AG10803 (cell line): Measurements from ENCODE around the gene MAPK10.
"Not testable (repeated sequence)": the region's sequence is repeated elsewhere in the genome, so short reads cannot be mapped to it uniquely, and the experiment has no call there.

Experiments used
- DNase-seq: peaks from one replicate; pipeline ENCODE4 v3.0.0; 2010; ENCODE audit warnings: low read depth
- H3K4me3 ChIP-seq: 2 replicates; pipeline ENCODE4 v1.5.1; 2011; ENCODE audit warnings: mild to moderate bottlenecking, low read length, control low read depth
- CTCF ChIP-seq: conservative IDR thresholded peaks from 2 replicates; pipeline ENCODE4 v1.5.1; 2011; ENCODE audit warnings: mild to moderate bottlenecking, low read length, control low read depth, inconsistent platforms

The MAPK10 gene

GRCh38 chr4:86184216-86184900 is 175.5 kb downstream of the MAPK10 start:
- peak; percentile 28 for DNase-seq
- TF ChIP-seq CTCF, result no peak
- H3K4me3 ChIP-seq, result no peak overlapping the region

GRCh38 chr4:86181585-86181984 is 178.3 kb downstream of the MAPK10 start:
- TF ChIP-seq CTCF, result no peak
- H3K4me3 ChIP-seq, result no peak overlapping the region
- DNase-seq, result peak; percentile 18

- no peak for DNase-seq
- no peak overlapping the region for H3K4me3 ChIP-seq
- TF ChIP-seq CTCF, result no peak
These were observed 181.6 kb downstream of the MAPK10 start for GRCh38 chr4:86178211-86178610.

GRCh38 chr4:86174506-86174905 is 185.3 kb downstream of the MAPK10 start:
- no peak overlapping the region for H3K4me3 ChIP-seq
- no peak for DNase-seq
- no peak for TF ChIP-seq CTCF

- DNase-seq, H3K4me3 ChIP-seq: not testable (repeated sequence)
These were observed 191.5 kb downstream of the MAPK10 start for GRCh38 chr4:86168335-86168734.

- no peak overlapping the region for H3K4me3 ChIP-seq
- no peak for TF ChIP-seq CTCF
These were observed 199.4 kb downstream of the MAPK10 start for GRCh38 chr4:86160426-86160825.

GRCh38 chr4:86159216-86159615 is 200.6 kb downstream of the MAPK10 start:
- no peak for TF ChIP-seq CTCF
- DNase-seq, result no peak
- H3K4me3 ChIP-seq, result no peak overlapping the region

More at GRCh38 chr4:86160426-86160825, 199.4 kb downstream of the MAPK10 start:
- DNase-seq, result peak; percentile 26

- no peak overlapping the region for H3K4me3 ChIP-seq
- no peak for DNase-seq
- TF ChIP-seq CTCF, result no peak
These were observed 203.3 kb downstream of the MAPK10 start for GRCh38 chr4:86156531-86156930.
